Measurements from ENCODE around the gene AATK.
A peak's percentile ranks its signal among the peaks of the same experiment; 100 is the strongest.

The AATK gene

GRCh38 chr17:81130385-81131361, 35.3 kb downstream of the AATK start:
- H3K4me3 ChIP-seq (ENCODE audit: low read depth, low read length): no peak overlapping the region
- in situ Hi-C loops (cut with HindIII; ENCODE audit: low sequenced_read_pairs): no loop called here

GRCh38 chr17:81129711-81130367, 36.2 kb downstream of the AATK start:
- in situ Hi-C loops (cut with HindIII; ENCODE audit: low sequenced_read_pairs): no loop called here
- TF ChIP-seq CTCF (IDR thresholded peaks at IDR 0.05; ENCODE audit: low read depth, low read length): no peak
- no peak overlapping the region for H3K4me3 ChIP-seq (ENCODE audit: low read depth, low read length)
- DNase-seq (ENCODE audit: low read depth, low spot score): no peak

More at GRCh38 chr17:81130385-81131361, 35.3 kb downstream of the AATK start:
- no peak for DNase-seq (ENCODE audit: low read depth, low spot score)
- no peak for TF ChIP-seq CTCF (IDR thresholded peaks at IDR 0.05; ENCODE audit: low read depth, low read length)

GRCh38 chr17:81129289-81129688, 36.7 kb downstream of the AATK start:
- TF ChIP-seq CTCF (IDR thresholded peaks at IDR 0.05; ENCODE audit: low read depth, low read length): peak; percentile 3
- H3K4me3 ChIP-seq (ENCODE audit: low read depth, low read length): no peak overlapping the region
- no peak for DNase-seq (ENCODE audit: low read depth, low spot score)
- in situ Hi-C loops (cut with HindIII; ENCODE audit: low sequenced_read_pairs): no loop called here

- no peak for DNase-seq (ENCODE audit: low read depth, low spot score)
- no peak overlapping the region for H3K4me3 ChIP-seq (ENCODE audit: low read depth, low read length)
- in situ Hi-C loops (cut with HindIII; ENCODE audit: low sequenced_read_pairs): no loop called here
- no peak for TF ChIP-seq CTCF (IDR thresholded peaks at IDR 0.05; ENCODE audit: low read depth, low read length)
Observed at GRCh38 chr17:81128774-81129173, 37.2 kb downstream of the AATK start.

- in situ Hi-C loops (cut with HindIII; ENCODE audit: low sequenced_read_pairs): no loop called here
- no peak overlapping the region for H3K4me3 ChIP-seq (ENCODE audit: low read depth, low read length)
- TF ChIP-seq CTCF (IDR thresholded peaks at IDR 0.05; ENCODE audit: low read depth, low read length): no peak
- DNase-seq (ENCODE audit: low read depth, low spot score): no peak
Observed at GRCh38 chr17:81128338-81128737, 37.7 kb downstream of the AATK start.

GRCh38 chr17:81127526-81128177, 38.4 kb downstream of the AATK start:
- TF ChIP-seq CTCF (IDR thresholded peaks at IDR 0.05; ENCODE audit: low read depth, low read length): no peak
- in situ Hi-C loops (cut with HindIII; ENCODE audit: low sequenced_read_pairs): no loop called here
- no peak for DNase-seq (ENCODE audit: low read depth, low spot score)
- H3K4me3 ChIP-seq (ENCODE audit: low read depth, low read length): no peak overlapping the region
